ENCODE data around the gene KRTAP10-9. TPM values are rescaled to one million over a fixed set of nuclear protein-coding genes. Genes with fewer than 3 reads are reported as not detected.

Gene KRTAP10-9
- total RNA-seq, 1 experiment from 2014 or later: not detected

DNA sequence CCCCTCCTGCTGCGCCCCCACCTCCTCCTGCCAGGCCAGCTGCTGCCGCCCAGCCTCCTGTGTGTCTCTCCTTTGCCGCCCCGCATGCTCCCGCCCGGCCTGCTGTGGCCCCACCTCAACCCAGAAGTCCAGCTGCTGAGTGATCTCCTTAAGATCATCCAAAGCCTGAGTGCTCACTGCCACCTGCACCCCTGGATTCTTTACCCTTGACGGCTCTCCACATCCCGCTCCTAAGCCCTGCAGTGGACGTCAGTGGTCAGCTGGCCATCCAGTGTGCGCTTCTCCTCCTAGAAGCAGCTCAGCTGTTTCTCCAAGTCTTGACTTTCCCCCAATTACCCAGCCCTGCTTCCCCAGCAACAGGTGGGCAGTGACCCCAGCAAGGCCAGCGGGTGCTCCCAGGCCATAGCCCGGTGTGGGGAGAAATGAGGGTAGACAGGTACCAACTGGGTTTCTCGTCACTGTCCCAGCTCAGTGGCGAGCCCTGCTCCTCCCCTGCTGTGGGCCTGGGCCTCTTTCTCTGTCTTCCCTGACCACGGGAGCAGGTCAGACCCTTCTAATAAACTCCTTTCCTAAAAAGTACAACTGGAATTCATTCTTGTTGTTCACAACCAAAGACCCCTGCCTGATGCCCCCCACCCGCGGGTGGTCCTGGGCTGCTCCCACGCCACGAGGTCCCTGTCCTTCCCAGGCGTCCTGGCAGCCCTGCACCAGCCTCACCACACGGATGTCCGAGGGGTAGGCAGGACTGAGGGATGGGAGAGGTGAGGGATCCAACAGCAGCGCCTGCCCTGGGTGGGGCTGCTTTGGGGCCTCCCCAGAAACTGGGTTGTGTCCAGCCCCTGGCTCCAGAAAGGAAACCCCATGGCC is 25.1 kb upstream of the KRTAP10-9 start:
- no peak overlapping the region for H3K27ac ChIP-seq (ENCODE audit: low read depth, low read length, poor library complexity, severe bottlenecking)
- BruUV-seq (replicated peaks): no TSS peak
- ChIA-PET CTCF (no interaction called here), POLR2A (ENCODE audit: low non-redundant PET) (no interaction called here)
- H3K27me3 ChIP-seq (replicated peaks; ENCODE audit: insufficient read depth, low read depth, low read length, poor library complexity): no peaks in the 10 kb centered on the region
- H3K4me3 ChIP-seq (ENCODE audit: low read depth, low read length, poor library complexity, severe bottlenecking): no peak overlapping the region
- H3K36me3 ChIP-seq (ENCODE audit: insufficient read depth, low read length, poor library complexity, severe bottlenecking): no peaks in the 10 kb centered on the region
- peaks cover 3% of the 10 kb centered on the region for H3K9me3 ChIP-seq (ENCODE audit: low read depth, low read length, poor library complexity, severe bottlenecking)
- H3K4me1 ChIP-seq (ENCODE audit: insufficient read depth, low read length, poor library complexity, severe bottlenecking): no peaks in the 10 kb centered on the region
- DNase-seq (ENCODE audit: low spot score): no peak
- TF ChIP-seq, protein P1, sequence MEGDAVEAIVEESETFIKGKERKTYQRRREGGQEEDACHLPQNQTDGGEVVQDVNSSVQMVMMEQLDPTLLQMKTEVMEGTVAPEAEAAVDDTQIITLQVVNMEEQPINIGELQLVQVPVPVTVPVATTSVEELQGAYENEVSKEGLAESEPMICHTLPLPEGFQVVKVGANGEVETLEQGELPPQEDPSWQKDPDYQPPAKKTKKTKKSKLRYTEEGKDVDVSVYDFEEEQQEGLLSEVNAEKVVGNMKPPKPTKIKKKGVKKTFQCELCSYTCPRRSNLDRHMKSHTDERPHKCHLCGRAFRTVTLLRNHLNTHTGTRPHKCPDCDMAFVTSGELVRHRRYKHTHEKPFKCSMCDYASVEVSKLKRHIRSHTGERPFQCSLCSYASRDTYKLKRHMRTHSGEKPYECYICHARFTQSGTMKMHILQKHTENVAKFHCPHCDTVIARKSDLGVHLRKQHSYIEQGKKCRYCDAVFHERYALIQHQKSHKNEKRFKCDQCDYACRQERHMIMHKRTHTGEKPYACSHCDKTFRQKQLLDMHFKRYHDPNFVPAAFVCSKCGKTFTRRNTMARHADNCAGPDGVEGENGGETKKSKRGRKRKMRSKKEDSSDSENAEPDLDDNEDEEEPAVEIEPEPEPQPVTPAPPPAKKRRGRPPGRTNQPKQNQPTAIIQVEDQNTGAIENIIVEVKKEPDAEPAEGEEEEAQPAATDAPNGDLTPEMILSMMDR (conservative IDR thresholded peaks at IDR 0.05; ENCODE audit: low read depth, low read length): no peak
- TF ChIP-seq EZH2 (IDR thresholded peaks at IDR 0.05; ENCODE audit: borderline replicate concordance, low read depth, low read length, poor library complexity, severe bottlenecking): no peak
- intact Hi-C loops (cut with micrococcal nuclease; ENCODE audit: unreplicated experiment): loop anchor here (10.0 kb wide), 1 partner anchor 57 kb away; the partner anchor contains the start of gene KRTAP10-1

DNA sequence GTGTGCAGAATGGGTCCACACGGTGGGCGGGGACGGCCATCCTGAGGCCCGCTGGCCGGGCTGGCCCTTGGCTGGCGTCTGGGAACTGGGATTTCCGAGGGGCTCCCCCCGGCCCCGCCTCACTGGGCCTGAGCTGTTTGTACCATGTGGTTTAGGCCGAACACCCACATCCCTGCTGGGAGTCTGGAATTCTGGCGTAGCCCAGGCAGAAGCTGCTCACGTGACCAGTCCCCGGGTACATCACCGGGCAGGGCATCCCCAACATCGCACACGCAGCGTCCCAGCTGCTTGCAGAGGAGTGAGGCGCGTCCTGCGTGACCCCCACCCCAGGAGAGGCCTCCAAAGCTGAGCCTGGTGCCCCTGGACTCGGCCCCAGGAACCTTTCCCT is 24.4 kb upstream of the KRTAP10-9 start:
- BruUV-seq (replicated peaks): no TSS peak
- Histone ChIP-seq H3K4me1 (ENCODE audit: insufficient read depth, low read length, poor library complexity, severe bottlenecking) (no peaks in the 10 kb centered on the region), H3K9me3 (ENCODE audit: low read depth, low read length, poor library complexity, severe bottlenecking) (peaks cover 3% of the 10 kb centered on the region), H3K4me3 (ENCODE audit: low read depth, low read length, poor library complexity, severe bottlenecking) (no peak overlapping the region), H3K27me3 (replicated peaks; ENCODE audit: insufficient read depth, low read depth, low read length, poor library complexity) (no peaks in the 10 kb centered on the region), H3K36me3 (ENCODE audit: insufficient read depth, low read length, poor library complexity, severe bottlenecking) (no peaks in the 10 kb centered on the region), H3K27ac (ENCODE audit: low read depth, low read length, poor library complexity, severe bottlenecking) (no peak overlapping the region)
- intact Hi-C loops (cut with micrococcal nuclease; ENCODE audit: unreplicated experiment): loop anchor here (10.0 kb wide), 1 partner anchor 58 kb away; the partner anchor contains the start of gene KRTAP10-1
- ChIA-PET POLR2A (ENCODE audit: low non-redundant PET) (no interaction called here), CTCF (no interaction called here)
- DNase-seq (ENCODE audit: low spot score): no peak
- TF ChIP-seq, protein P1 (conservative IDR thresholded peaks at IDR 0.05; ENCODE audit: low read depth, low read length): no peak
- TF ChIP-seq EZH2 (IDR thresholded peaks at IDR 0.05; ENCODE audit: borderline replicate concordance, low read depth, low read length, poor library complexity, severe bottlenecking): no peak

DNA sequence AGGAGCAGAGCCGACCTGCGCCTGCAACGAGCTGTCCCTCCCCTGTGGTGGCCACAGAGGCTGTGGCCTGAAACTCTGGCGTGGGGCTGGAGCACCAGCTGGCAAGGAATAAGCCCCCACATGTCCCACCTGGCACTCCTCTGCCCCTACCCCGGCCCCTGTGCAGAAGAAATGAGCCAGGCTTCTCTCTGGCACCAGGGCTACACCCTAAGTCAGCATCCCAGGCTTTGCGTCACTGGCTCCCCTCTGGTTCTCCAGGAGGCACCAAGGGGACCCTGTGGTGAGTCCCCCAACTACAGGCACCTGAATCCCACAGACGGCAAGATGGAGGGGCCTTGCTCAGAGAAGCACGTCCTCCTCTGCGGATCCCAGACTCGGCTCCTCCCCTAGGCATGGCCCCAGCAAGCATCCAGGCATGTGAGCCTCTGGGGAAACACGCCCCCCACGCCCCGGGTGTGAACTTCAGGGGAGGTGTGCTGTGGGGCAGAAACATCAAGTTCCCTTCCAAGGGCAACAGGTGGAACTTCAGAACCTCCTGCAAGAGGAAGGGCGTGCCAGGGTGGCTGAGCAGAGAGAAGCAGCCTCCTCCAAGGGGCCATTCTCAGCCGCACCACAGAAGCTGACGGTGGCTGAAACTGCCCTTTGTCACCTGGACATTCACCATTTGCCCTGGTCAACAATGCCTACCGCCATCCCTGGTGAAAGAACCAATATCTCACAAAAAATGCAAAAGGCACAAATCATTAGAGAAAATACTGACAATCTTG is 23.6 kb upstream of the KRTAP10-9 start:
- Histone ChIP-seq H3K27ac (ENCODE audit: low read depth, low read length, poor library complexity, severe bottlenecking) (no peak overlapping the region), H3K27me3 (replicated peaks; ENCODE audit: insufficient read depth, low read depth, low read length, poor library complexity) (no peaks in the 10 kb centered on the region), H3K4me3 (ENCODE audit: low read depth, low read length, poor library complexity, severe bottlenecking) (no peak overlapping the region), H3K4me1 (ENCODE audit: insufficient read depth, low read length, poor library complexity, severe bottlenecking) (no peaks in the 10 kb centered on the region), H3K9me3 (ENCODE audit: low read depth, low read length, poor library complexity, severe bottlenecking) (peaks cover 3% of the 10 kb centered on the region), H3K36me3 (ENCODE audit: insufficient read depth, low read length, poor library complexity, severe bottlenecking) (no peaks in the 10 kb centered on the region)
- ChIA-PET CTCF (no interaction called here), POLR2A (ENCODE audit: low non-redundant PET) (no interaction called here)
- intact Hi-C loops (cut with micrococcal nuclease; ENCODE audit: unreplicated experiment): loop anchor here (10.0 kb wide), 1 partner anchor 58 kb away; the partner anchor contains the start of gene KRTAP10-1
- TF ChIP-seq, protein P1 (conservative IDR thresholded peaks at IDR 0.05; ENCODE audit: low read depth, low read length): no peak
- TF ChIP-seq EZH2 (IDR thresholded peaks at IDR 0.05; ENCODE audit: borderline replicate concordance, low read depth, low read length, poor library complexity, severe bottlenecking): no peak
- no peak for DNase-seq (ENCODE audit: low spot score)
- no TSS peak for BruUV-seq (replicated peaks)
